ENCODE data around the gene KIF9.

DNA sequence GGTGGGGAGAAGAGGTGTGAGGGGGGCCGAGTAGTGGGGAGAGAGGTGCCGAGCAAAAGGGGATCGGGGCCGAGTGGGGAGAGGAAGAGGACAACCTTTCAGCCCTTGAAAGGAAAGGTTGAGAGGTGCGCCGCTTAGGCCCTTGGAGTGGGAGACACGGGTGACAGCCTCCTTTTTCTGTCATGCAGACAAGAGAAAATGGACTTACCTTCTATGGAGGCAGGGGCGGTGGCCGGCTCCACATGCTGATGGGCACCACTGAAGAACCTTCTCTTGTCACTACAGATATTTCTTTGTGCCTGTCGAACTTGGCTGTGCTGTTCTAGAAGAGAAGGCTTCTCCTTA is 566 bp upstream of the KIF9 start:
- TF ChIP-seq POLR2A (IDR thresholded peaks at IDR 0.05): no peak
- TF ChIP-seq, protein P1, sequence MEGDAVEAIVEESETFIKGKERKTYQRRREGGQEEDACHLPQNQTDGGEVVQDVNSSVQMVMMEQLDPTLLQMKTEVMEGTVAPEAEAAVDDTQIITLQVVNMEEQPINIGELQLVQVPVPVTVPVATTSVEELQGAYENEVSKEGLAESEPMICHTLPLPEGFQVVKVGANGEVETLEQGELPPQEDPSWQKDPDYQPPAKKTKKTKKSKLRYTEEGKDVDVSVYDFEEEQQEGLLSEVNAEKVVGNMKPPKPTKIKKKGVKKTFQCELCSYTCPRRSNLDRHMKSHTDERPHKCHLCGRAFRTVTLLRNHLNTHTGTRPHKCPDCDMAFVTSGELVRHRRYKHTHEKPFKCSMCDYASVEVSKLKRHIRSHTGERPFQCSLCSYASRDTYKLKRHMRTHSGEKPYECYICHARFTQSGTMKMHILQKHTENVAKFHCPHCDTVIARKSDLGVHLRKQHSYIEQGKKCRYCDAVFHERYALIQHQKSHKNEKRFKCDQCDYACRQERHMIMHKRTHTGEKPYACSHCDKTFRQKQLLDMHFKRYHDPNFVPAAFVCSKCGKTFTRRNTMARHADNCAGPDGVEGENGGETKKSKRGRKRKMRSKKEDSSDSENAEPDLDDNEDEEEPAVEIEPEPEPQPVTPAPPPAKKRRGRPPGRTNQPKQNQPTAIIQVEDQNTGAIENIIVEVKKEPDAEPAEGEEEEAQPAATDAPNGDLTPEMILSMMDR (IDR thresholded peaks at IDR 0.05): no peak

Measured in esophagus squamous epithelium (tissue), 4 donors.